Esophagus (tissue), 2 donors: ENCODE results near the gene HCAR2. TPM values are rescaled to one million over a fixed set of nuclear protein-coding genes. Genes with fewer than 3 reads are reported as not detected.
A peak's percentile ranks its signal among the peaks of the same experiment; 100 is the strongest.

Experiments used
- H3K27ac ChIP-seq, 2 donors: one replicate each; pipeline ENCODE4 v1.5.1; 2013; ENCODE audit warnings: low read depth in 2 of 2, mild to moderate bottlenecking in 2 of 2, inconsistent platforms in 1 of 2, low read length in 1 of 2, moderate library complexity in 1 of 2
- H3K27me3 ChIP-seq, 2 donors: one replicate each; pipeline ENCODE4 v1.6.1; 2013; ENCODE audit warnings: low read length in 2 of 2, control low read depth in 1 of 2, mild to moderate bottlenecking in 1 of 2; ENCODE audit not compliant: insufficient read depth in 2 of 2, control insufficient read depth in 1 of 2
- H3K36me3 ChIP-seq, 2 donors: one replicate each; pipeline ENCODE4 v1.6.1; 2013; ENCODE audit warnings: low read length in 1 of 2; ENCODE audit not compliant: control insufficient read depth in 2 of 2, insufficient read depth in 2 of 2
- H3K4me1 ChIP-seq, 2 donors: one replicate each; pipeline ENCODE4 v1.6.1; 2013; ENCODE audit warnings: low read length in 1 of 2; ENCODE audit not compliant: control insufficient read depth in 2 of 2, insufficient read depth in 2 of 2
- H3K4me3 ChIP-seq, 2 donors: one replicate each; pipeline ENCODE4 v1.5.1; 2013; ENCODE audit warnings: low read length in 2 of 2, mild to moderate bottlenecking in 2 of 2, low read depth in 1 of 2, moderate library complexity in 1 of 2
- H3K9me3 ChIP-seq, 2 donors: one replicate each; pipeline ENCODE4 v1.6.1; 2013; ENCODE audit warnings: mild to moderate bottlenecking in 2 of 2, low read depth in 1 of 2, low read length in 1 of 2, moderate library complexity in 1 of 2; ENCODE audit not compliant: control insufficient read depth in 2 of 2, insufficient read depth in 1 of 2
- WGBS, 2 donors: extraction: QIAGEN DNeasy Blood & Tissue Kit; methylation state at CpG; one replicate each; pipeline ENCODE4 v1.1.7; 2013; 5-methylcytosine and 5-hydroxymethylcytosine counted together
- polyA plus RNA-seq, 2 donors: library from polyadenylated mRNA; stranded (reverse); fragments of 200-250 nt; gene quantifications; one replicate each; pipeline ENCODE4 v1.2.3, GENCODE V29; 2013
- donor health status: healthy with polysubstance abuse.
- donor health status: Bipolar disorder and iron deficiency.

HCAR2 gene
- polyA plus RNA-seq, 2 donors, result 35.6 to 53.2 TPM

DNA sequence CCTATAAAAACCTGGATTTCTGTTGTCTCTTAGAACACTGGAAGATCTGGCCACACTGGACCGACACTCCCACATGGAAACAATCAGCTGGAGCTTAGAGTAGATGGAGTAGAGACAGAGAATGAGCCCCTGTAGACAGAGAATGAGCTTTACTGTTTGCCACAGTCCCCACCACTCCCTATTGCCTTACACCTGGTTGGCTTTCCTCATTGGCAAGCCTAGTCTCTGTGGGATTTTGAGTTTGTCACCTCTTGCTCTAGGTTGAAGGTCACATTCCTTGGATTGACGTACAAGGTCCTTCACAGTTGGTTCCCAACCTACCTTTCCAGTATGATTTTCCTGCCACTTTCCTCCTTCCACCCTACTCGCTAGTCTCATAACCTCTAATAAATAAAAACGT is 29.5 kb upstream of the HCAR2 start:
- Histone ChIP-seq H3K4me1 (no peaks in the 10 kb centered on the region), H3K27me3 (no peaks in the 10 kb centered on the region), H3K27ac (peak overlapping the region; percentile 45 to 64), H3K4me3 (no peak overlapping the region), H3K36me3 (no peaks in the 10 kb centered on the region), H3K9me3 (peaks cover 0 to 2% of the 10 kb centered on the region in 2 donors)
- 84 to 90% methylated on average over 4 of the region's 4 CpGs for WGBS, 2 donors

DNA sequence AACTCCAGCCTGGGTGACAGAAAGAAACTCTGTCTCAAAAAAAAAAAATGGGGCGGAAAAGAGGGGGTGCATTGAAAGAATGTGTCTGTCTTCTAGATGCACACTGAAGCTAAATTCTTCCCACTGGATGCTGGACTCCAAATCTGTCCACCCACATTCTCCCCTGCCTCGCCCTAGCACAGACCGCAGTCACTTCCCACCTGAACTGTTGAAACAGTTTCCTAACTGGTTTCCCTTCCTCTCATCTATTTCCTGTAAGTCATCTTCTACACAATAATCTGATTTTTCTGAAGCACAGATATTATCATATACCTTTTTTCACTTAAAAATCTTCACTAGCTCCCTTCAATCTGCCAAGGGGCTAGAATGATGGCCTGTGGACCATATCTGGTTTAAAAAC is 29.0 kb upstream of the HCAR2 start:
- H3K27ac ChIP-seq, result peak overlapping the region; percentile 45 to 64
- no peaks in the 10 kb centered on the region for H3K4me1 ChIP-seq
- 70 to 74% methylated on average over 3 of the region's 3 CpGs for WGBS, 2 donors
- peaks cover 0 to 2% of the 10 kb centered on the region in 2 donors for H3K9me3 ChIP-seq
- no peaks in the 10 kb centered on the region for H3K36me3 ChIP-seq
- no peaks in the 10 kb centered on the region for H3K27me3 ChIP-seq
- H3K4me3 ChIP-seq, result no peak overlapping the region

DNA sequence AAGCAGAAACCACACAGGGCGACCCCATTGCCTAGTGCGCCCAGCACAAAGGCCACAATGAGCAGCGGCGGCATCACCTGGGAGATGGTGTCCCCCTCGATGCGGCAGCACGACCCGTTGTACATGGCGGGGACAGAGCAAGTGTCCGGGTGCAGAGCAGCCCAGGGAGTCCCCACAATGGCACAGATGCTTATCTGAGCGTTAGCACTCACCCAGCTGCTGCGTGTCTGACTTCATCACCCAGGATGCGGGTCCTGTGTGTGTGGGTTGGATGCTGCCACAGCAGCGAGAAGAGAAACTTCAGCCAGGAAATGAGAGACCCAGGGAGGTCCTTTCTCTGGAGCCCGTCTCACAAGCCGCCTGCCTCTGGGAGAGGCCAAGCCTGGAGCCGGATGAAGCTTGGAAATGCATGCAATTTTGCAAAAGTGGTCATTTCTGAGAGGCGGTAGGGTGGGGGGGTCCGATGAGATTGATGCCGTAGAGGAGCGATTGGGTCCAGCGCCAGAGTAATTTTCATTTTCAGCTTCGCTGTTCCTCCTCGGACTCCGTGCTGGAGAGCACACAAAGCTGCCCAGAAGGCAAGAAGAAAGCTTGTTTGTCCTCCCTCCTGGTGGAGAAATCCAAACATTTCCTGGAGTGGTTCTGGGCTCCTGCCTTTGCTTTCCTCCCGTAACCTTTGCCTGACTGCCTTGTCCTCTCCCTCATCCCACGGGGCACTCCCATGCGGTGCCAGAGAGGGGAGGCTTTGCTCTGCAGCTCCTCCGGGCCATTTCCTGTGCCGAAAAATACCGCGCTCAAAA is 27.3 kb upstream of the HCAR2 start, which contains the start of gene HCAR1:
Gene HCAR1, minus strand, starts transcription at position 630 of the 800 bp plus-strand sequence. Its CDS starts 505 bp downstream, at position 125.
- Histone ChIP-seq H3K27ac (no peak within 1 kb of the TSS), H3K9me3 (peaks cover 0 to 2% of the 10 kb centered on the region in 2 donors), H3K4me3 (no peak within 1 kb of the TSS), H3K4me1 (no peaks in the 10 kb centered on the region), H3K36me3 (no peaks in the 10 kb centered on the region), H3K27me3 (no peaks in the 10 kb centered on the region)
- WGBS, 2 donors, result 67 to 69% methylated on average over 32 of the region's 32 CpGs

DNA sequence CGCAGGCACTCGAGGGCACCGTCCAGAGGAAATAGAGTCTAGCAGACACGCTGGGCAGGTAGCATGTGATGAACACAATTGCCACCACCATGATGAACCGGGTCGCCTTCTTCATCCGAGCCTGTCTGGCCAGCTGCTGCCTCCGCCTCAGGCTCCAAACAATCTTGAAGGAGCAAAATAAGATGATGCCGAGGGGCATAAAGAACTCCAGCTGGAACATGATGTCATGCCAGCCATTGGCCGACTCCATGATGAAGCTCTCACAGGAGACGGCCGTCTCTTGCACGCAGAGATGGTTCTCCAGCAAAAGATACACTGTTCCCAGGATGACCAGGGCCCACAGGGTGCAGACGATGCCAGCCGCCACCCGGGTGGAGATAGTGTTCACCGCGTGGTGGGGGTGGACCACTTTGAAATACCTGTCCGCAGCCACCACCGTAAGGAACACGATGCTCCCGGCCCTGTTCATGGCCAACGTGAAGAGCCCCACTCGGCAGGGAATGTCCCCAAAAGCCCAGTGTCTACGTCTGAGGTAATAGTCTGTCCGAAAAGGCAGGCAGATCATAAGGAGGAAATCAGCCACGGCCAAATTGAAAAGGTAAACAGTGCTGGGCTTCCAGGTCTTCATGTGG is 26.5 kb upstream of the HCAR2 start:
- H3K4me3 ChIP-seq, result no peak overlapping the region
- no peaks in the 10 kb centered on the region for H3K36me3 ChIP-seq
- 90% methylated on average over 27 of the region's 27 CpGs for WGBS, 2 donors

DNA sequence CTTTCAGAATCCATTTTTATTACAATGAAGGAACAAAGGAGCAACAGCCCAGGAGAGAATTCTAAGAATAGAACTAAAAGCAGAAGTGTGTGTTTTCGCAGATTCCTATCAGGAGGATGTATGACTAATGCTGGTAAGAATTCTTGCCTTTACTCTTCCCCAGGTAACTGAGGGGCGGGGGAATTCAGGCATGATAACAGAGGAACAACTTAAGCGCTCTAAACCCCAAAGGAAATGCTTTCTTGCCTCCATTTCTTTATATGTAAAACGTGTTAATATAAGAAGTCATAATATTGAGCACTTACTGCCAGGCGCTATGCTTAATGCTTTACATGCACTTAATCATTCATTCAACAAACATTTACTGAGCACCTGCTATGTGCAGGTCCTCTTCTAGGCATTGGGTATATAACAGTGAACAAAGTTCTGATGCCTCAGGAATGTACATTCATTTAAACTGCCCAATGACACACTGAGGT is 23.0 kb upstream of the HCAR2 start:
- no peaks in the 10 kb centered on the region for H3K36me3 ChIP-seq
- H3K27ac ChIP-seq, result no peak overlapping the region
- H3K9me3 ChIP-seq, result no peaks in the 10 kb centered on the region
- no peak overlapping the region for H3K4me3 ChIP-seq
- WGBS, 2 donors, result 31 to 34% methylated on average over 5 of the region's 5 CpGs
- no peaks in the 10 kb centered on the region for H3K27me3 ChIP-seq
- no peaks in the 10 kb centered on the region for H3K4me1 ChIP-seq

More for the DNA sequence above, 26.5 kb upstream of the HCAR2 start:
- Histone ChIP-seq H3K27ac (no peak overlapping the region), H3K9me3 (peaks cover 0 to 2% of the 10 kb centered on the region in 2 donors), H3K4me1 (no peaks in the 10 kb centered on the region), H3K27me3 (no peaks in the 10 kb centered on the region)

DNA sequence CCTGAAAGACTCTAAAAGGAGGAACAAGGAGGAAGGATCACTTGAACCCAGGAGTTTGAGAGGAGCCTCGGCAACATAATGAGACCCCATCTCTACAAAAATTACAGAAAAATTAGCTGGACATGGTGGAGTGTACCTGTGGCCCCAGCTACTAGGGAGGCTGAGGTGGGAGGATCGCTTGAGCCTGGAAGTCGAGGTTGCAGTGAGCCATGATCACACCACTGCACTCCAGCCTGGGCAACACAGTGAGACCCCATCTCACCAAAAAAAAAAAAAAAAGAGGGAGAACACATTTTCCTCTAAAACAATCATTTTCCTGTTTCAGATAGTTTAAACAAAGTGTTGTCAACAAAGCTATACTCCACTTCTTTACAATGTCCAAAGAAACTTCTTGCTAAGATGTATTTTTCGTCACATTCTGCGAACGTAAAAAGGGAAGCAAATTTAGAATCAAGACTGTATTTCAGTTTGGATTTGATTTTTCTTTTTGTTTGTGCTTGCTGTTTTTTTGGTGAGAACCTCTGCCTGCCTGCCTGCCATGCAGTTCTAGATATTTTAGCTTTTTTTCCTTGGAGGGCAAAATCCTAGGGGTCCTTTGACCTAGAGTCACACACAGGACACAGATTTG is 22.4 kb upstream of the HCAR2 start:
- H3K27ac ChIP-seq, result no peak overlapping the region
- H3K27me3 ChIP-seq, result no peaks in the 10 kb centered on the region
- no peaks in the 10 kb centered on the region for H3K9me3 ChIP-seq
- H3K36me3 ChIP-seq, result no peaks in the 10 kb centered on the region
- H3K4me3 ChIP-seq, result no peak overlapping the region
- 76 to 78% methylated on average over 6 of the region's 6 CpGs for WGBS, 2 donors
- H3K4me1 ChIP-seq, result no peaks in the 10 kb centered on the region

DNA sequence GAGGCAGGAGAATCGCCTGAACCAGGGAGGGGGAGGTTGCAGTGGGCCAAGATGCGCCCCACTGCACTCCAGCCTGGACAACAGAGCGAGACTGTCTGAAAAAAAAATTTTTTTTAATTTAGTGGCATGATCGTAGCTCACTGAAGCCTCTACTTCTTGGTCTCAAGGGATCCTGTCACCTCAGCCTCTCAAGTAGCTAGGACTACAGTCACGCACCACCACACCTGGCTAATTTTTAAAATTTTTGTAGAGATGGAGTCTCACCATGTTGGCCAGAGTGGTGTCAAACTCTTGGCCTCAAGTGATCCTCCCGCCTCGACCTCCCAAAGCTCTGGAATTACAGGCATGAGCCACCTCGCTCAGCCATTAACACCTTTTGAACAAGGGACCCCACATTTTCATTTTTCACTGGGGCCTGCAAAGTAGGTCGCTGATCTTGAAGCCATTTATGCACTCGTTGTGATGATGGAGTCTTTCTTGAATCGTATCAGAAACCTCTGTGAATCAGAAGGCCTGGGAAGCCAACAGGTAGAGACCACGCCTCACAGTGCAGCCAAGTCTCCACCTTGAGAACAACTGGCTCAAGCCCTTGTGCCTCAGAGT is 21.6 kb upstream of the HCAR2 start:
- H3K4me1 ChIP-seq, result no peaks in the 10 kb centered on the region
- no peaks in the 10 kb centered on the region for H3K27me3 ChIP-seq
- no peaks in the 10 kb centered on the region for H3K9me3 ChIP-seq
- WGBS, 2 donors, result 85 to 90% methylated on average over 12 of the region's 12 CpGs
- H3K27ac ChIP-seq, result peak overlapping the region in 1 of 2 donors; percentile 1
- H3K36me3 ChIP-seq, result no peaks in the 10 kb centered on the region
- H3K4me3 ChIP-seq, result no peak overlapping the region

DNA sequence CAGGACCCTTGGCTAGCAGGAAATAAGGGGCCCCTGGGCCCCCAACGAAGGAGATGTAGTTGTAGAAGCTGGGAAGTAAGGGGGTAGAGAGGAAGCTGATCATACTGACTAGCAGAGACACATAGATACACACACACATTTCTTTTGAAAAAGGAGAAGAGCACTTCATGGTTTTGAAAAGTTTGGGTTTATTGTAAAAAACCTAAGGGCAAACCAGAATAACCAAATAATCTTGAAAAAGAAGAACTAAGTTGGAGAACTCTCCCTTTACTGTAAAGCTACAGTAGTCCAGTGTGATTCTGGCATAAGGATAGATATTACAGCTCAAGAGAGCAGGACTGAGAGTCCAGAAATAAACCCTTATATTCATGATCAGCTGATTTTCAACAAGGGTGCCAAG is 19.2 kb upstream of the HCAR2 start:
- no peaks in the 10 kb centered on the region for H3K27me3 ChIP-seq
- H3K4me3 ChIP-seq, result no peak overlapping the region
- no peaks in the 10 kb centered on the region for H3K36me3 ChIP-seq
- no peaks in the 10 kb centered on the region for H3K4me1 ChIP-seq
- no peaks in the 10 kb centered on the region for H3K9me3 ChIP-seq
- 66 to 72% methylated on average over 1 of the region's 1 CpG for WGBS, 2 donors
- H3K27ac ChIP-seq, result peak overlapping the region in 1 of 2 donors; percentile 80

DNA sequence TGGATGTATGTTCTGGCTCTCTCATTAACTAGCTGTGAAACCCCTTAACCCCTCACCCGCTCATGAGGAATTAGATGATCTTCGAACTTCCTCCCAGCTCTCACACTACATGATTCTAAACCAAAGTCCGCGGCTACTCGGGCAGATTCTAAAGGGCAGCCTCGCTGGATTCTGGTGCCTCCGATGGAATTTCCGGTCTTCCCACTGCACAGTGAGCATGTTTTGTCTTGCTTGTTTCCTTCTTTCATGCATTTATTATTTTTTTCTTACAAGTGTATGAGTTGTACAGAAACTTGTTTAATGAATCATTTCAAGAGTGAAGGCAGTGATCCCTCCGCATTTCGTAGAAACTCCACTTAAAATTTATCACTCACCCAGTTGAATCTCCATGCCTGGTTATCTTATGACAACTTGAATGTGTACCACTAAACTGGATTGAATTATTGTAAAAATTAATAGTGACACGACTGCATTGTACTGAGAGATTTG is 17.9 kb upstream of the HCAR2 start:
- Histone ChIP-seq H3K27ac (peak overlapping the region; percentile 79 to 90), H3K36me3 (no peaks in the 10 kb centered on the region)

More for the DNA sequence above, 17.9 kb upstream of the HCAR2 start:
- Histone ChIP-seq H3K27me3 (no peaks in the 10 kb centered on the region), H3K4me3 (no peak overlapping the region), H3K9me3 (no peaks in the 10 kb centered on the region), H3K4me1 (peaks cover 0 to 1% of the 10 kb centered on the region in 2 donors)
- WGBS, 2 donors, result 44 to 51% methylated on average over 11 of the region's 11 CpGs
